Glutamatergic neuron (in vitro differentiated cells): ENCODE data around the gene BCLAF1. TPM values are rescaled to one million over a fixed set of nuclear protein-coding genes. Genes with fewer than 3 reads are reported as not detected.

ENCODE experiments used
- DNase-seq: peaks from one replicate; pipeline ENCODE4 v3.0.0; 2022
- H3K27ac Mint-ChIP-seq: one replicate; pipeline ENCODE4 v1.8.0; 2020; ENCODE audit warnings: mild to moderate bottlenecking, mixed read lengths, inconsistent platforms; ENCODE audit not compliant: unreplicated experiment
- H3K27me3 Mint-ChIP-seq: one replicate; pipeline ENCODE4 v1.8.0; 2020; ENCODE audit warnings: mild to moderate bottlenecking, moderate library complexity, mixed read lengths, inconsistent platforms; ENCODE audit not compliant: unreplicated experiment
- H3K36me3 Mint-ChIP-seq: one replicate; pipeline ENCODE4 v1.8.0; 2020; ENCODE audit warnings: mild to moderate bottlenecking, mixed read lengths, inconsistent platforms; ENCODE audit not compliant: unreplicated experiment
- H3K4me1 Mint-ChIP-seq: one replicate; pipeline ENCODE4 v1.8.0; 2020; ENCODE audit warnings: mild to moderate bottlenecking, low read depth, mixed read lengths, inconsistent platforms; ENCODE audit not compliant: unreplicated experiment
- H3K4me3 Mint-ChIP-seq: one replicate; pipeline ENCODE4 v1.8.0; 2020; ENCODE audit warnings: mild to moderate bottlenecking, mixed read lengths, inconsistent platforms; ENCODE audit not compliant: unreplicated experiment
- H3K9me3 Mint-ChIP-seq: one replicate; pipeline ENCODE4 v1.8.0; 2020; ENCODE audit warnings: mild to moderate bottlenecking, moderate library complexity, mixed read lengths, inconsistent platforms; ENCODE audit not compliant: unreplicated experiment
- total RNA-seq: library from RNA; stranded (reverse); fragmentation: NEBNext Ultra II Directional; extraction: Animal tissue kit (Norgen Biotek cat#: 25700); gene quantifications from one replicate; pipeline ENCODE4 v1.2.1, GENCODE V29; 2021; ENCODE audit not compliant: unreplicated experiment
- TF ChIP-seq, protein P1 (sequence below): fragments of 200-600 bp; sonication (generic); IDR thresholded peaks from one replicate; pipeline ENCODE4 v1.5.0; 2021; ENCODE audit not compliant: partially characterized antibody, unreplicated experiment

BCLAF1 gene
- total RNA-seq, 1 donor from 2014 or later, result 179 TPM

DNA sequence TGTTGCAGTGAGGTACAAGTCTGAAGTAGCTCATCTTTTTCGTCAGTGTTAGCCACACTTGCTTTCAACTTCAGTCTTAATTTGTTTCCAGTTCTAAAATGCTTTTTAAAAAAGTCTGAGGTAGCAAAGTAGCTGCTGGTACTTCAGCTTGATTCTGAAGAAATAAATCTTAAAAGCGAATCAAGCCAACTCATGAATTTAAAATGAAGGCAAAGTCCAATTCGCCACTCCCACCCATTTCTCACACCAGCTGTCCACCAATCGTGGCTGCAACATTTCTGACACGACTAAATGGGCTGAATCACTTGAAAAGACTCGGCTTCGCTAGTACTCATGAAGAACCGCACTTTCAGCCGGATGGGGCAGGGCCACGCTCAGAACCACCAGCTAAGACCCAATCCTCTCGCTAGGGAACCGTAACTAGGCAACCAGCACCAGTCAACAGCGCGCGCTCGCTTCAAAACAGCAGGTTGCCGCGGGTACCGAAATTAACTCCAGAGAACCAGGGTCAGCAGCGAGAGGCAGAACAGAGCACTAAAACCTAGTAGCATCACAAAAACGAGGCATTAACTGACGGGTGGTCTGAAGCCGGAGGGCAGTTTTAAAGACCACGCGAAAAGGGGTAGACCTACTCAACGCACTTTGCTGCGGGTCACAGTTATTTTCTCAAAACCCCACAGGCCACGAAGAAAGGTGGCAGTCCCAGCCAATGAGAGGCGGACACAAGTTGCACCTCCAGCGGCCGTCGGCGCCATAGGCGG lies 900 bp downstream of the BCLAF1 start:
- DNase-seq, result peak; percentile 63
- Mint-ChIP-seq H3K27ac (peak overlapping the region; percentile 100), H3K9me3 (peaks cover 14% of the 10 kb centered on the region), H3K27me3 (peaks cover 17% of the 10 kb centered on the region), H3K4me1 (peaks cover 19% of the 10 kb centered on the region), H3K36me3 (no peaks in the 10 kb centered on the region), H3K4me3 (peak overlapping the region; percentile 100)
- TF ChIP-seq, protein P1, sequence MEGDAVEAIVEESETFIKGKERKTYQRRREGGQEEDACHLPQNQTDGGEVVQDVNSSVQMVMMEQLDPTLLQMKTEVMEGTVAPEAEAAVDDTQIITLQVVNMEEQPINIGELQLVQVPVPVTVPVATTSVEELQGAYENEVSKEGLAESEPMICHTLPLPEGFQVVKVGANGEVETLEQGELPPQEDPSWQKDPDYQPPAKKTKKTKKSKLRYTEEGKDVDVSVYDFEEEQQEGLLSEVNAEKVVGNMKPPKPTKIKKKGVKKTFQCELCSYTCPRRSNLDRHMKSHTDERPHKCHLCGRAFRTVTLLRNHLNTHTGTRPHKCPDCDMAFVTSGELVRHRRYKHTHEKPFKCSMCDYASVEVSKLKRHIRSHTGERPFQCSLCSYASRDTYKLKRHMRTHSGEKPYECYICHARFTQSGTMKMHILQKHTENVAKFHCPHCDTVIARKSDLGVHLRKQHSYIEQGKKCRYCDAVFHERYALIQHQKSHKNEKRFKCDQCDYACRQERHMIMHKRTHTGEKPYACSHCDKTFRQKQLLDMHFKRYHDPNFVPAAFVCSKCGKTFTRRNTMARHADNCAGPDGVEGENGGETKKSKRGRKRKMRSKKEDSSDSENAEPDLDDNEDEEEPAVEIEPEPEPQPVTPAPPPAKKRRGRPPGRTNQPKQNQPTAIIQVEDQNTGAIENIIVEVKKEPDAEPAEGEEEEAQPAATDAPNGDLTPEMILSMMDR, result peak; percentile 19

DNA sequence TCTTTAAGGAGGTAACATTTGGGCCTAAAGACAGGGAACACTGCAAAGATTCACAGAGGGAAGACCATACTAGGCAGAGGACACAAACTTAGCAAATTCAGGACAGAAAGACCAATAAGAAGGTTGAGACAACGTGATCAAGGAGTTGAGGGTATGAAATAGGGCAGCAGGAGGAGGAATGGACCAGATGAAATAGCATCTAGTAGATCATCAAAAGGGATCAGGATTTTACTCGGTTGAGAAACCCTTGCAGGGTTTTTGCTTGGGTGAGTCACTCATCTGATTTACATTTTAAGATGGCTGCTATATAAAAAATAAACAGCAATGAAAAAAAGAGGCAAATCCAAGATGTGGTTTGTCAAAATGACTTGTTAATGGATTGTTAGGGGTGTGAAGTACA lies 4.7 kb downstream of the BCLAF1 start:
- no peaks in the 10 kb centered on the region for H3K36me3 Mint-ChIP-seq
- peaks cover 13% of the 10 kb centered on the region for H3K27me3 Mint-ChIP-seq
- H3K9me3 Mint-ChIP-seq, result peaks cover 12% of the 10 kb centered on the region
- TF ChIP-seq, protein P1, result no peak
- H3K4me1 Mint-ChIP-seq, result peaks cover 26% of the 10 kb centered on the region
- peak overlapping the region; percentile 23 for H3K4me3 Mint-ChIP-seq
- DNase-seq, result no peak
- H3K27ac Mint-ChIP-seq, result no peak overlapping the region

DNA sequence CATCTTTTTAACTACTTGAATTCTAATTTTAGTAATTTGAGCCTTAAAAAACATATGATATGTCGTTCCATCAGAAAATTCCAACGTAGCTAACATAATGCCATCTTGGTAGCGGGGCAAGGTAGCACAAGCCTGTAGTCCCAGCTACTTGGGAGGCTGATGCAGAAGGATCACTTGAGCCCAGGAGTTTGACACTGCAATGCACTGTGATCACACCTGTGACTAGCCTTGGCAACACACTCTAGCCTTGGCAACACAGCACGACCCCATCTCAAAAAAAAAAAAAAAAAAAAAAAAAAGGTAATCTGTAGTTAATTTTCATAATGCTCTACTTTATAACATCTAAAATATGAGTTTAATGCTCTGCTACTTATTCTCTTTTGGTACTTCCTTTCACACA lies 6.7 kb downstream of the BCLAF1 start:
- no peak for DNase-seq
- TF ChIP-seq, protein P1, result no peak
- no peaks in the 10 kb centered on the region for H3K36me3 Mint-ChIP-seq
- peaks cover 2% of the 10 kb centered on the region for H3K27me3 Mint-ChIP-seq
- no peak overlapping the region for H3K4me3 Mint-ChIP-seq
- peaks cover 21% of the 10 kb centered on the region for H3K4me1 Mint-ChIP-seq
- no peak overlapping the region for H3K27ac Mint-ChIP-seq
- no peaks in the 10 kb centered on the region for H3K9me3 Mint-ChIP-seq

DNA sequence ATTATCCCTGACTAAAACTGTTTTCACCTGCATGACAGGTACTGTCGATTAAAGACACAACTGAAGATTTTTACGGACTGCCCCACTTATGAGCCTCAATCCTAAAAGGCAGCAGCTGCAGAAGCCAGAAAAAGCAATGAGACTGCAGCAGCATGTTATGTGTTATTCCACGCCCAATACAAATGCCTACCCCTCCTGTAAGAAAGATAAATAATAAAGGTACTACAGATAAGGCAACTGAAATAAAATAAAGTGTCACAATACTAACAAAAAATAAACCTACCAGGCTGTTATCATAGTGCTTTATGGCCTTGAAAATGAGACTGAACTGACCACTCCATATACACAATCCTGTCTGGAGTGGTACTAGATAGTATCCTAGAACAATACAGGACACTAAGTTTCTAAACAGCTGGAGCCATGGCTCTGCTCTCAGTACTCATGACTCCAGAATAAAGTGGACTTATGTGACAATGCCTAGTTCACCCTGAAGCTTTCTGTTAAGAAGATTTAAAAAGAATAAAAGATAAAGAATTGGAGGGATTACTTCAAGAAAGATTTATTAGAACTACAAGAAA lies 9.5 kb downstream of the BCLAF1 start:
- Mint-ChIP-seq H3K27ac (no peak overlapping the region), H3K36me3 (no peaks in the 10 kb centered on the region)
- TF ChIP-seq, protein P1, result no peak

DNA sequence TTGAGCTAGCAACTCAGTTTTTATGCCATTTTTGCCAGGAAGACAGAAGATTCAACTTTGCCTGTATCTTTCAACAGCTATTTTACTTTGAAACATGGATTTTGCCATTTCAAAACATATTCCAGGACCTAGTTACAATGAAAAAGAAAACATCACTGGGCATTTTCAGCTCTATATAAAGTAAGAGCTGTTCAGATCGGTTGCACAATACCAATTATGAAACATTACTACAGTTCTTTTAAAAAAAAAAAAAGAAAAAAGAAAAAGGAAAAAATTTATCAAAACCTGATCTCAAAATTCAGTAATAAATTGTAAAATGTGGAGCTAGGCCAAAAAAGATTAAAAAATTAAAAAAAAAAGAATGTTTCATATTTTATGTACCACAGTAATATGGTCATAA lies 15.6 kb downstream of the BCLAF1 start:
- Mint-ChIP-seq H3K27ac (no peak overlapping the region), H3K4me3 (no peak overlapping the region), H3K4me1 (no peaks in the 10 kb centered on the region), H3K9me3 (no peaks in the 10 kb centered on the region), H3K27me3 (peaks cover 2% of the 10 kb centered on the region), H3K36me3 (no peaks in the 10 kb centered on the region)
- DNase-seq, result no peak
- TF ChIP-seq, protein P1, result no peak

More for the DNA sequence above, 9.5 kb downstream of the BCLAF1 start:
- Mint-ChIP-seq H3K4me3 (no peak overlapping the region), H3K4me1 (peaks cover 19% of the 10 kb centered on the region), H3K27me3 (peaks cover 2% of the 10 kb centered on the region), H3K9me3 (no peaks in the 10 kb centered on the region)
- DNase-seq, result no peak
